Lung microvascular endothelial cell (primary cell): ENCODE measurements around the gene ATG2A. TPM values are rescaled to one million over a fixed set of nuclear protein-coding genes. Genes with fewer than 3 reads are reported as not detected.
"Not testable (repeated sequence)": the region's sequence is repeated elsewhere in the genome, so short reads cannot be mapped to it uniquely, and the experiment has no call there.

Experiments used
- DNase-seq, 2 donors: peaks; one replicate each; pipeline versions ENCODE4 v3.0.0 to v3.0.0-alpha.2; 2010; ENCODE audit warnings: low read depth in 2 of 2
- total RNA-seq: library from RNA; depleted of rRNA; stranded (reverse); fragments of >200 nt; gene quantifications from 2 replicates; pipeline ENCODE4 v1.2.1, GENCODE V29; 2014

The ATG2A gene
- total RNA-seq, 1 donor from 2014 or later: 12.1 TPM

GRCh38 chr11:64854534-64855502 lies 62.2 kb downstream of the ATG2A start:
- DNase-seq: peak; percentile 81 to 95

- DNase-seq: no peak
Measured at GRCh38 chr11:64854157-64854533, 62.9 kb downstream of the ATG2A start.

DNA sequence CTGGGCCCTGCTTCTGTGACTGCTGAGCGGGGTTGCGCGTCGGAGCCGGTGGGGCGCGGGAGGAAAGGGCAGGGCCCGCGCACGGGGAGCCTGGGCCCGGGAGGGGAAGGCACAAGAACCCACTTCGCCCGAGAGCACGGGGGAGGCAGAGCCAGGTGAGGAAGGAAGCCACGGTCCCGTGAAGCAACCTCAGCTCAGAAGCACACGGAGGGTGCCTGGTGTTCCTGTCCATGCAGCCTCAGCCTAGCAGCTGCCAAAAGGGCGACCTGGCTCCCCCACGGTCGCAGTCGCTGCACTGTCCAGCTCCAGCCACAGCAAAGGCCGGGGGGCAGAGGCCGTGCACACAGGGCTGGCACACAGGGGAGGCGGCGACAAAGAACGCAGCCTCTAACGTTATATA lies 63.3 kb downstream of the ATG2A start:
- DNase-seq: no peak

GRCh38 chr11:64852804-64853509 lies 64.1 kb downstream of the ATG2A start:
- no peak for DNase-seq

- no peak for DNase-seq
Measured at GRCh38 chr11:64851831-64852351, 65.1 kb downstream of the ATG2A start.

DNA sequence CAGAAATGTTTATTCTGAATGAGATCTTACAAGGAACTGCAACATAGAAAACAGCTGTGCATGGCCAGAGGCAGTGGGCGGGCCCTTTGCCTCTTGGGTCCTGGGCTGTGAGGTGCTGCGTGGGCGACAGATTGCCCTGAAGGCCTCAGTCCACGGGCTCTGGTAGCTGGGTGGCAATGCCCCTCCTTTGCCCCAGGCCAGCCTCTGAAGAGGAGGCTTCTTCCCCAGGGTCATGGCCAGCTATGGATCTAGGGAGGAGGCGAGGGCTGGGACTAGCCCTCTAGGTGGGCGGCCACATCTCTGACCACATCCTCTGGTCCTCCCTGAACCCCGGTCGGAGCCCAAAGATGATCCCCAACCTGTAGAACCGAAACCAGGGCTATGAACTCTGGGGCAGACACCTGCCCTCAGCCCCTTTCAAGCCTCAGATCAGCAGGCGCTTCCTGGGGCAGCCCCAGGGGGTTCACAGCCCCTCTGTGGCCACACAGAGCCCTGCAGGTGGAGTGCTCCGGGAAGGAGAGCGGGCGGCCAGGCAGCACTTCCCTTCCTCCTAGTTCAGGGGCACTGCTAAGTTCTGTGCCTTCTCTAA lies 65.9 kb downstream of the ATG2A start:
- DNase-seq: no peak

- DNase-seq: no peak
Measured at GRCh38 chr11:64849598-64850356, 67.2 kb downstream of the ATG2A start.

DNA sequence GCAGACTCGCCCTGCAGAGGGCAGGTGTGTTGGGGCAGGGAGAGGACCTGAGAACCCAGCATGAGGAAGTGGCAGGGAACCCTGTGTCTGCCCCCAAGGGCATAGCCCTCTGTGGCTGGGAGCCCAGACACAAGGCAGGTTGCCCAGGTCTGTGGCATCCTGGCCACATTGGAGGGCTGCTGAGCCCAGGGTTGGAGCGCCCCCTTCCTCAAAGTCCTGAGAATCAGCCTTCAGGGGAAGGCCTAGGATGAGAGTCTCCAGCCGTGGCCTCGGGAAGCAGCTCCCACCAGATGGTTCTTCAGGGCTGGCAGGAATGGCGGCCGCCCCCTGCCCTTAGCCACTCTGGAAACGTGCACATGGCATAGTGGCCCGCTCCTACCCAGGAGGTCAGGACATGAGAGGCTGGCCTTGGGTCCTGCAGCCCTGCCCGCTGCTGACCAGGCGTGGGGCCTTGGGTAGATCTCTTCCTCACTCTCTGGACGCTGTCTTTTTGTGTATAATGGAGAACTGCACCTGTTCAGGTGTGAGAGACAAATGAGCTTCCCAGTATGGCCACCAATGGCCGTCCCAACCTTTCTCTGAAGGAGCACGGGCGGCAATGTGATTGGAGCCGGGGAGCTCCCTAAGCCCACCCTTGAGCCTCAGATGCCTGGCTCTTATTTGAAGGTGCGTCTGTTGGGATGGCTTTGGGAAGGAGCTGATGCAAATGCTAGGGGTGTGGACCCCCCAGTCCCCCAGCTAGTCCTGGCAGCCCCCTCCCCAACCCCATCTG lies 68.0 kb downstream of the ATG2A start:
- DNase-seq: no peak

DNA sequence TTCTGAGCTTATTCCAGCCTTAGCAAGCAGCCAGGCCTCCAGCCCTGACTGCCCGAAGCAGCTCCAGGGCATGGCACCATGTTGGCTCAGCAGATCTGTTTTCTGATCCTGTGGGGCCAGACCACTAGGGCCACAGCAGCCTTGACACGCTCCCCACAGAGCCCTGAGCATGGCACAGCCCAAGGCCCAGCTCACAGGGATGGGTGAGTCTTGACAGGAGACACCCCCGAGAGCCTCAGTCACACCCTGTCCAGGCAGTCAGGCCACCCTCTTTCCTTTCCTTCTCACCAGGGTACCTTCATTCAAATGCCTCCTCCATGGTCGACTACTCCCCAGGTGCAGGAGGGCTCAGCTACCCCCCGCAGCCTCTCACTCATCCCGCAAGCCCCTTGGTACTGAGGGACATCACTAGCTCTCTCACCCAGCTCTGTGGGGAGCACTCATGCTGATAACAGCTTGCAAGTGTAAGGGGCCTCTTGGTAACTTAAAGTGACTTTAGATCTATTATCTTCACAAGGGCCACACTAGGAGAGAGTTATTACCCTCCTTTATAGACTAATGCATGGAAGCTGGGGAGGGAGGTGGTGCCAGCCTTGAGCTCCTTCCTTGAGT lies 68.7 kb downstream of the ATG2A start:
- DNase-seq: no peak

DNA sequence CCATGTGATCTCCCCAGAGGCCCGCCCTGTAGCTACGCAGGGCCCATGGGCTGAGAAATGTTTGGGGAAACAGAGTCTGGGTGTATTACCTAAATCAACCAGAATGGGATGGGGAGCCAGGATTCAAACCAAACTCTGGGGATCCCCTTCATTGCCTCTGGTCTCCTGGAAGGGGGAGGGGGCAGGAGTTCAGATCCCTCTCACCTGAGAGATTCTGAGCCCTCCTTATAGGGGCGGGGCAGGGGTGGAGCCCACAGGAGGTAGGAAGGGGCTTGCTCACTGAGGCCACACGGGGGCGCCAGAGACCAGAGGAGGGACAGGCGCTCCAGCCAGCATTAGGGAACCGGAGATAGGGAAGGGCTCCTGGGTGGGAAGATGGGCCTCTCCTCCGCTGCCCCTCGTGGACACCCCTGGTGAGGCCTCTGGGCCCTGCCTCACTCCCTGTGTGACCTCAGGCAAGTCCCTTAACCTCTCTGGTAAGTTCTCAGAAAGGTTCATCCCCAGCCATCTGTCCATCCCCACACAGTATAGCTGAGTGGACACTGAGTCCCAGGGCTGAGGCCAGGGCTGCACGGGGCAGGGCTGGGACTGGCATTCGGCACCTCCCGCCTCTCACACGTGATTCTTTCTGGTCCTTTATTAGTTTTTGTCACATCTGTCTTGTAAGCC lies 69.9 kb downstream of the ATG2A start:
- peak; percentile 84 to 91 for DNase-seq

GRCh38 chr11:64845776-64846129 lies 71.3 kb downstream of the ATG2A start:
- not testable (repeated sequence) for DNase-seq

- DNase-seq: no peak
Measured at GRCh38 chr11:64845129-64845775, 71.8 kb downstream of the ATG2A start.

Other genes starting within 250 kb of the ATG2A start
- under 0.01 TPM in 1 of 2 replicates, not detected in the other for gene NRXN2, start 194.0 kb downstream of the ATG2A start, total RNA-seq
- gene RASGRP2, start 173.1 kb downstream of the ATG2A start, total RNA-seq: 1.3 and 4.4 TPM in 2 replicates
- under 0.01 and 0.20 TPM in 2 replicates for gene PYGM, start 157.2 kb downstream of the ATG2A start, total RNA-seq
- gene SF1, start 138.7 kb downstream of the ATG2A start, total RNA-seq: 43.6 and 63.7 TPM in 2 replicates
- 34.9 and 51.0 TPM in 2 replicates for gene MAP4K2, start 114.0 kb downstream of the ATG2A start, total RNA-seq
- gene MEN1, start 106.7 kb downstream of the ATG2A start, total RNA-seq: 10.5 and 12.5 TPM in 2 replicates
- 0.22 and 0.79 TPM in 2 replicates for gene CDC42BPG, start 72.6 kb downstream of the ATG2A start, total RNA-seq
- gene EHD1, start 38.6 kb downstream of the ATG2A start, total RNA-seq: 27.6 and 33.6 TPM in 2 replicates
- gene PPP2R5B, start 7.5 kb upstream of the ATG2A start, total RNA-seq: 5.0 and 11.5 TPM in 2 replicates
- not detected in 2 replicates for gene GPHA2, start 18.7 kb upstream of the ATG2A start, total RNA-seq
- gene MAJIN, start 54.9 kb upstream of the ATG2A start, total RNA-seq: not detected in 2 replicates
- gene BATF2, start 79.8 kb upstream of the ATG2A start, total RNA-seq: 0.20 and 0.44 TPM in 2 replicates
- gene ARL2, start 97.0 kb upstream of the ATG2A start, total RNA-seq: 95.2 and 145 TPM in 2 replicates
- gene SNX15, start 110.2 kb upstream of the ATG2A start, total RNA-seq: 6.8 and 10.7 TPM in 2 replicates
- 6.8 and 7.5 TPM in 2 replicates for gene SAC3D1, start 124.0 kb upstream of the ATG2A start, total RNA-seq
- 9.8 and 12.3 TPM in 2 replicates for gene NAALADL1, start 141.3 kb upstream of the ATG2A start, total RNA-seq
- 2.0 and 3.9 TPM in 2 replicates for gene CDCA5, start 166.8 kb upstream of the ATG2A start, total RNA-seq
- 20.5 and 24.0 TPM in 2 replicates for gene ZFPL1, start 167.0 kb upstream of the ATG2A start, total RNA-seq
- 154 and 265 TPM in 2 replicates for gene VPS51, start 179.0 kb upstream of the ATG2A start, total RNA-seq
- 15.3 and 21.4 TPM in 2 replicates for gene TM7SF2, start 194.7 kb upstream of the ATG2A start, total RNA-seq
- 4.6 and 9.7 TPM in 2 replicates for gene ZNHIT2, start 200.5 kb upstream of the ATG2A start, total RNA-seq
- gene FAU, start 204.9 kb upstream of the ATG2A start, total RNA-seq: 355 and 442 TPM in 2 replicates
- gene MRPL49, start 205.1 kb upstream of the ATG2A start, total RNA-seq: 39.2 and 41.3 TPM in 2 replicates
- 4.1 and 10.1 TPM in 2 replicates for gene SYVN1, start 217.3 kb upstream of the ATG2A start, total RNA-seq